Heart left ventricle (tissue), 16 donors: ENCODE results near the gene ASCC1. TPM values are rescaled to one million over a fixed set of nuclear protein-coding genes. Genes with fewer than 3 reads are reported as not detected.
A peak's percentile ranks its signal among the peaks of the same experiment; 100 is the strongest.

ENCODE experiments used
- ATAC-seq, 4 donors: fragments of 200-7000 bp; cut with Tn5 transposase; one replicate each; pipeline ENCODE4 v1.9.1; 2020 to 2022; ENCODE audit warnings: moderate library complexity in 4 of 4, mild to moderate bottlenecking in 3 of 4, moderate number of reproducible peaks in 1 of 4
- DNase-seq, 5 donors: peaks; one replicate each; pipeline ENCODE4 v3.0.0-alpha.2; 2020
- H3K27ac ChIP-seq, 12 donors: fragments of 200-600 bp; sonication (generic) in 4 of 12; one replicate each; pipeline versions ENCODE4 v1.5.0 to v1.8.0; 2016 to 2022; ENCODE audit warnings: mild to moderate bottlenecking in 2 of 12
- H3K27me3 ChIP-seq, 9 donors: fragments of 200-600 bp; sonication (generic) in 2 of 9; one replicate each; pipeline versions ENCODE4 v1.5.1 to v1.8.0; 2016 to 2022; ENCODE audit warnings: mild to moderate bottlenecking in 3 of 9
- H3K36me3 ChIP-seq, 9 donors: fragments of 200-600 bp; sonication (generic) in 2 of 9; one replicate each; pipeline versions ENCODE4 v1.5.0 to v1.8.0; 2018 to 2022; ENCODE audit warnings: mild to moderate bottlenecking in 2 of 9
- H3K4me1 ChIP-seq, 12 donors: fragments of 200-600 bp; sonication (generic) in 4 of 12; one replicate each; pipeline versions ENCODE4 v1.5.0 to v1.8.0; 2016 to 2022; ENCODE audit warnings: mild to moderate bottlenecking in 3 of 12
- H3K4me3 ChIP-seq, 12 donors: fragments of 200-600 bp; sonication (generic) in 4 of 12; one replicate each; pipeline versions ENCODE4 v1.5.0 to v1.8.0; 2017 to 2022; ENCODE audit warnings: mild to moderate bottlenecking in 9 of 12, moderate library complexity in 4 of 12
- H3K9me3 ChIP-seq, 12 donors: fragments of 200-600 bp; sonication (generic) in 4 of 12; one replicate each; pipeline versions ENCODE4 v1.5.0 to v1.8.0; 2016 to 2022; ENCODE audit warnings: mild to moderate bottlenecking in 1 of 12
- CTCF ChIP-seq, 12 donors: fragments of 200-600 bp; sonication (generic) in 4 of 12; IDR thresholded peaks; one replicate each; pipeline versions ENCODE4 v1.5.0 to v1.8.0; 2018 to 2022; ENCODE audit warnings: antibody characterized with exemption in 12 of 12, mild to moderate bottlenecking in 5 of 12
- POLR2A ChIP-seq, 2 donors: fragments of 450-650 bp; IDR thresholded peaks; one replicate each; pipeline ENCODE4 v1.6.1; 2017; ENCODE audit warnings: antibody characterized with exemption in 2 of 2, mild to moderate bottlenecking in 2 of 2, moderate library complexity in 2 of 2
- WGBS, 4 donors: extraction: QIAGEN DNeasy Blood & Tissue Kit in 2 of 4; methylation state at CpG; one replicate each; pipeline versions ENCODE4 v1.1.5 to v1.1.7; 2013 to 2018; 5-methylcytosine and 5-hydroxymethylcytosine counted together
- intact Hi-C, 10 donors: fragments of 100-400 bp; cut with DNase I; formaldehyde crosslinking; loops; one replicate each; pipeline versions ENCODE4 v1.11.1 to v1.14.2; 2022
- polyA plus RNA-seq, 2 donors: library from polyadenylated mRNA; stranded (reverse); fragments of 200-250 nt; gene quantifications; one replicate each; pipeline ENCODE4 v1.2.3, GENCODE V29; 2013
- total RNA-seq, 9 donors: library from RNA; depleted of rRNA in 2 of 9; stranded (reverse); fragments of >200 nt in 2 of 9; fragmentation: NEBNext Ultra II Directional in 3 of 9; extraction: Animal tissue kit (Norgen Biotek cat#: 25700) in 3 of 9; gene quantifications; one replicate each; pipeline versions ENCODE4 v1.1.0 to v1.2.4, GENCODE V29; 2016 to 2023
- donor health status: ischemic (EF 13 %, LVEDD 7.1; RV severe dilation, severe dysfunction).
- donor health status: healthy with polysubstance abuse.
- donor health status: DM: no; HTN: yes; CAD: no.
- donor health status: DM: no; HTN: no; CAD: no.
- donor health status: ischemic (EF 25% LVEDD 6.9; RV normal size, moderate dysfunction).
- donor health status: ischemic (EF 25% LVEDD 5.7; RV mildly dilated, moderate dysfunction).
- donor health status: healthy.
- donor health status: DM: yes; HTN: yes; CAD: no.
- donor health status: ischemic (EF 35%, LVEDD 5.7; RV mildly dilated, moderate dysfunction).
- donor health status: nonischemic (EF 11% LVEDD 7.7; RV severe dilation, severe dysfunction).
- donor health status: DM: yes; HTN: yes; CAD: no.
- donor health status: PGD.
- donor health status: ischemic (EF 29% LVEDD 5.4; RV normal size, mild dysfunction).
- donor health status: nonischemic (EF 23%, LVEDD 6.1; RV moderate dilation, normal function).

Gene ASCC1
- total and polyA plus RNA-seq, 11 donors, result 12.0 to 49.6 (median 35.3) TPM

- intact Hi-C loops, result loop anchor here in 1 of 10 donors (10.0 kb wide), 1 partner anchor 59 kb away; no protein-coding TSS in a partner anchor
- Histone ChIP-seq H3K4me3 (no peak overlapping the region), H3K27ac (peak overlapping the region in 11 of 12 donors; percentile 20 to 75 (median 60)), H3K4me1 (peaks cover 0 to 51% (median 21%) of the 10 kb centered on the region in 12 donors), H3K9me3 (no peaks in the 10 kb centered on the region), H3K27me3 (no peaks in the 10 kb centered on the region), H3K36me3 (peaks cover 0 to 13% (median 6%) of the 10 kb centered on the region in 9 donors)
- ATAC-seq (no peak), DNase-seq (no peak)
- 71 to 75% (median 75%) methylated on average over 6 to 7 of the region's 7 CpGs for WGBS, 4 donors
- TF ChIP-seq POLR2A (IDR thresholded peaks at IDR 0.05) (no peak), CTCF (IDR thresholded peaks at IDR 0.05) (no peak)
Observed at GRCh38 chr10:72173619-72174296, 42.3 kb downstream of the ASCC1 start.

GRCh38 chr10:72173262-72173618 lies 42.8 kb downstream of the ASCC1 start:
- no peaks in the 10 kb centered on the region for H3K9me3 ChIP-seq
- H3K4me1 ChIP-seq, result peaks cover 0 to 56% (median 21%) of the 10 kb centered on the region in 12 donors
- no peaks in the 10 kb centered on the region for H3K27me3 ChIP-seq
- no peak for TF ChIP-seq CTCF (IDR thresholded peaks at IDR 0.05)
- TF ChIP-seq POLR2A (IDR thresholded peaks at IDR 0.05), result no peak
- H3K27ac ChIP-seq, result peak overlapping the region in 11 of 12 donors; percentile 20 to 75 (median 60)
- no peak overlapping the region for H3K4me3 ChIP-seq
- intact Hi-C loops, result loop anchor here in 1 of 10 donors (10.0 kb wide), 1 partner anchor 58 kb away; no protein-coding TSS in a partner anchor
- no peak for DNase-seq
- peaks cover 0 to 7% (median 2%) of the 10 kb centered on the region in 9 donors for H3K36me3 ChIP-seq
- WGBS, 4 donors, result 73 to 82% (median 75%) methylated on average over 3 of the region's 3 CpGs
- peak in 1 of 4 donors; percentile 38 for ATAC-seq

- peaks cover 0 to 58% (median 19%) of the 10 kb centered on the region in 12 donors for H3K4me1 ChIP-seq
- peaks cover 0 to 6% (median 0%) of the 10 kb centered on the region in 9 donors for H3K36me3 ChIP-seq
- H3K27ac ChIP-seq, result peak overlapping the region in 7 of 12 donors; percentile 3 to 55 (median 32)
Observed at GRCh38 chr10:72171175-72171630, 44.9 kb downstream of the ASCC1 start.

More at GRCh38 chr10:72171175-72171630, 44.9 kb downstream of the ASCC1 start:
- 72 to 82% (median 76%) methylated on average over 7 of the region's 7 CpGs for WGBS, 4 donors
- ATAC-seq (peak in 2 of 4 donors; percentile 37 to 48), DNase-seq (no peak)
- no peak overlapping the region for H3K4me3 ChIP-seq
- intact Hi-C loops, result loop anchor here in 1 of 10 donors (10.0 kb wide), 1 partner anchor 56 kb away; no protein-coding TSS in a partner anchor
- TF ChIP-seq POLR2A (IDR thresholded peaks at IDR 0.05) (no peak), CTCF (IDR thresholded peaks at IDR 0.05) (no peak)
- no peaks in the 10 kb centered on the region for H3K9me3 ChIP-seq
- H3K27me3 ChIP-seq, result no peaks in the 10 kb centered on the region
